Erythroblast (primary cell): Measurements from ENCODE around the gene TMEM269.
A peak's percentile ranks its signal among the peaks of the same experiment; 100 is the strongest.
"Not testable (repeated sequence)": the region's sequence is repeated elsewhere in the genome, so short reads cannot be mapped to it uniquely, and the experiment has no call there.

Experiments
- DNase-seq, 2 experiments: peaks; one replicate each; lab custom pipeline; 2025; lab: John Stamatoyannopoulos, UW
- GATA1 ChIP-seq: IDR thresholded peaks from 2 replicates; pipeline ENCODE4 v1.6.1; 2011; ENCODE audit warnings: low read depth, mild to moderate bottlenecking, control low read depth, low read length, moderate library complexity
- POLR2A ChIP-seq: IDR thresholded peaks from 2 replicates; pipeline ENCODE4 v1.6.1; 2011; ENCODE audit warnings: mild to moderate bottlenecking, low read length

The TMEM269 gene

DNA sequence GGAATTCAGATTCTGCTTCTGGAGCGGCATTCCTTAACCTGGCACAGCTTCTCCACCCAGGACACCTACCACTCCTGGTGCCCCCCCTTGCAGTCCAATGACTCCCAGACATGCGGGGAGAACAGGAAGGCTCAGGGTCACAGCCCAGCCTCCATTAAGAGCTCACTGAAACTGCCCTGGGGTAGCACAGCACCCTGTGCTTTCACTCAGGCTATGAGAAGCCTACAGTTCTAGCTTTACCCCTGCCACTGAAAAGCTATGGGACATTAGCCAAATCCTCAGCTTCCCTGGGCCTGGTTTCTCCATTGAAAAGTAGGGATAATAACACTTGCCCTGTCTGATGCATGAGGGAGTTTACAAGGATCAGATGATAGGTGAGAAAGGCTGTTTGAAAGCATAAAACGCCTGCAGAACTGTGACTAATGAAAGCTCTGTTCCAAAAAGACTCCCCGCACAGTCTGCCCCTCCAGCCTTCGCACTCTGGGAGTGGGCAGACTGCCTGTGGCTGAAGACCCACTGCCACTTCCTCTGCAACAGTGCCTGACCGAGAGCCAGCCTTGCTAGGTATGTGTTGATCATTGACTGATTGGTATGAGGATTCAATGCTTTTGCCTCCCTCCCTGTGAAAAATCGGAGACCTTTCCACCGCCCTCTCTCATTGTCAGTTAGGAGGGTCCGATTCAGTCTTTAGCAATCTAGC, 42.0 kb upstream of the TMEM269 start:
- TF ChIP-seq POLR2A: no peak
- TF ChIP-seq GATA1: no peak

DNA sequence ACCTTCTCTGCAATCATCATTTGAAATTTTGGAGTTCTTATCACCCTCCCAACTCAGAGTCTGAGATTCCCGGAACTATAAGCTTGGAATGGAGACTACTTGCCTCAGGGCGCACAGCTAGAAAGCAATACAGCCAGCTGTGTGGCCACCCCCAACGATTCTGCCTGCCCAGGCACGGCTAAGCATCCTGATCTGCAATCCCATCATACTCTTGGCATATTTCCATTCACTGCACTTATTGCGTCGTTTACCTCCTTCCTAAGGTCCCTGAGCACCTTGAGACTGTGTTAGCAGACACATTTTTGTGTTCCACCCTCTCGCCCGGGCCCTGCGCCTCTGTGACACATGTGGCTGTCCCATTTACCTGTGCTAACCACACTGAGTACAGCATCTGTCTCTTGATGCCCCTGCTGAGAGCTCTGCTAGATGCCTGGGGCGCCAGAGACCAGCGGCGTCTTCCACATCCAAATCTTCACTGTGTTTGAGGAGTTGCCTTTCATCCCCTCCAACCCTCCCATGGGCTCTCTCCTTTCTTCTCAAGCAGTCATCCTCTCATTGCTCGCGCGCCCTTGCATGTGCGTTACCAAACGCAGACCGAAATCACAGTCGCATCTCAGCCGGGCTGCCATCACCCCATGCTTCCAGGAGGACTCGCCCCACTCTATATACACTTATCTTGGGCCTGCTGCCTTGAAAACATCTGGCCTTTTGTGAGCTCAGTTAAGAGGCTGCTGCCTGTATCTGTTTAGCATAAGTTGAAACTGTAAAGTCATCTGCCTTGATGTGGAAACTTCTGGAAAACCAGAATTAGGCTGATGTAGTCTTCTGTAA, 41.3 kb upstream of the TMEM269 start:
- DNase-seq: no peak
- TF ChIP-seq GATA1: no peak

More for the DNA sequence above, 42.0 kb upstream of the TMEM269 start:
- no peak for DNase-seq

DNA sequence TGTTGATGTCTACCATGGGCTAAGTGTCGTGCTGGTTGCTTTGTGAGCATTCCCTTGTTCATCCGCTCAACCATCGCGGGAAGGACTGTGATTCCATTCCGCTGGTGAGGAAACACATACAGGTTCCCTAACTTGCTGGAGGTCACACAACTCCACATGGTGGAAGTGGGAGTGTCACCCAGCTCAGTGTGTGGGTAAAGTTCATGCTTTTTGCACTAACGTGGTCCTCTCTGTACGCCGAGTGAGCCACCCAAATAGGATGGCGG, 40.7 kb upstream of the TMEM269 start:
- TF ChIP-seq POLR2A (no peak), GATA1 (no peak)
- no peak for DNase-seq

DNA sequence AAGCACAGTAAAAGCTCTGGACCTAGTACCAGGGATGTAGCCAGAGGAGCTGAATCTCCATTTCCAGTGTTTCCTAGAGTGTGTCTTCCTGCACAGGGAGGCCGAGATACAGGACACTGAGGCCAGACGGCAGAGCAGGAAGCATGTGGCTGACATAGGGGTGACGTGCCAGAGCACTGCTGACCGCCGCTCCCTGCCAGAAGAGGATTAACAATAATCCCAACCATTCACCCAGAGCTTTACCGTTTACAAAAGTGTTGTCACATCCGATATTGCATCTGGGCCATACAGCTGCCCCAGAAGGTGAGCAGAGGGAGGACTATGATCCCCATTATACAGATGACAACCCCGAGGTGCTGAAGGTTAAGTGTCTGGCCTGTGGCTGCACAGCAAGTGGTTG, 38.9 kb upstream of the TMEM269 start:
- TF ChIP-seq POLR2A (no peak), GATA1 (no peak)
- no peak for DNase-seq

DNA sequence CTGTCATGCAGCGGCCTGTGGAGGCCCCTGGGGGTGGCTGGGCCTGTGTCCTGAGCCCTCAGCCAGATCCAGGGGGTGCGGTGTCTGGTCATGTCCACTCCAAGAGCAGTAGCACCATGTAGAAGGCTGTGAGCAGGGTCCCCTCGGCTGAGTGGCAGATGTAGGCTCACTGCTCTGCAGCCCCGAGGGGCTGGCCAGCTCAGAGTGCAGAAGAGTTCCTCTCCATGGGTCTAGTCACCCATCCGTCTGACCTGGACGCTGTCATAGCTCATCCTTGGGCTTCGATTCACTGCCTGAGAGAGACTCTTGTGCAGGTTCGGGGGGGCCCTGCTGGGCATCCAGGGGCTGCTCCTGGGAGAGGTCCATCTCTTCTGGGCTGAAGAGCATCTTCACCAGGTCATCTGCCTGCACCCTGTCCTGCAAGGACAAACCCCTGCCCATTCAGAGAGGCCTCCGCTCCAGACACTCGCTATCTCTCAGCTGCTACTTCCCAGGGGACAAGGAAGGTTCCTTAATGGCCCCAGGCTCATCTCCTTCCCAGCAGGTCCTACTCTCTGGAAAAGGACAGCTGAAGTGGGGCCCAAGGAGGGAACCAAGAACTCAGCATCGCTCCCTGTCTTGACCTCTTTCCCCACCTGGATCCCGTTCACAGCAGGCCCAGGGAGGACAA, 38.2 kb upstream of the TMEM269 start:
- no peak for DNase-seq
- TF ChIP-seq GATA1: no peak
- no peak for TF ChIP-seq POLR2A

DNA sequence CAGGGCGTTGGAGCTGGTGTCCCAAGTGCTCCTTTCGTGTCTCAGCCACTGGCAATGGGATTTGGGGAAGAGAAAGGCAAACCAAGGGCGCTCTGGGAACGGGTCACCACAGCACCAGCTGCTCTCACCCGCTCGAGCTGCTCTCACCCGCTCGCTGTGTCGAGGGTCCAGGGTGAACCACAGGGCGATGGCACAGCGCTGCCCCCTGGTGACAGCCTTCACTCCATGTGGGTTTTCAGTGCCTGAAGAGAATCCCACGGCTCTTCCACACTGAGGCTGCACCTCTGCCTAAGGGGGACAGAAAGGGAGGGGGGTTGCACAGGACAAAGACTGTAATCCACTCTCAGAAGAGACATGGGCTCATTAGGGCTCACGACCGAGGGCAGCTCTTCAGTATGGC, 37.7 kb upstream of the TMEM269 start:
- peak; percentile 26 to 62 for DNase-seq
- TF ChIP-seq POLR2A (no peak), GATA1 (no peak)

DNA sequence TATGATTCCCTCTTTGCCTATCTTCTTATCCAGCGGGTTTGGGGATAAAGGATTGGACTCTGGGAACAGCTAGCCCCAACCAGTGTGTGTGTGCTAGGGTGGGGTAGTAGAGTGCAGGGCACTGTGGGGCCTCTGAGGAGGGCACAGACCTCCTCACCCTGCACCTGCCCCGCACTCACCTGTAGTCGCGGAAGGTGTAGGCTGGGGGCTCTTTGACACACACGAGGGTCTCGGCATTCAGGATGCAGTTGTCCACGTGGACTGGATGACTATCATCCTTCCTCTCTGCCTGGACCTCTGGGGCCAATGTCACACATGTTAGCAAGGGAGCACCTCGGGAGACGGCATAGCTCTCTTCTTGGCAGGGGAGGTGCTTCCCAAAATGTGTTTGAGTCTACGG, 36.8 kb upstream of the TMEM269 start:
- no peak for DNase-seq
- TF ChIP-seq GATA1 (no peak), POLR2A (no peak)

DNA sequence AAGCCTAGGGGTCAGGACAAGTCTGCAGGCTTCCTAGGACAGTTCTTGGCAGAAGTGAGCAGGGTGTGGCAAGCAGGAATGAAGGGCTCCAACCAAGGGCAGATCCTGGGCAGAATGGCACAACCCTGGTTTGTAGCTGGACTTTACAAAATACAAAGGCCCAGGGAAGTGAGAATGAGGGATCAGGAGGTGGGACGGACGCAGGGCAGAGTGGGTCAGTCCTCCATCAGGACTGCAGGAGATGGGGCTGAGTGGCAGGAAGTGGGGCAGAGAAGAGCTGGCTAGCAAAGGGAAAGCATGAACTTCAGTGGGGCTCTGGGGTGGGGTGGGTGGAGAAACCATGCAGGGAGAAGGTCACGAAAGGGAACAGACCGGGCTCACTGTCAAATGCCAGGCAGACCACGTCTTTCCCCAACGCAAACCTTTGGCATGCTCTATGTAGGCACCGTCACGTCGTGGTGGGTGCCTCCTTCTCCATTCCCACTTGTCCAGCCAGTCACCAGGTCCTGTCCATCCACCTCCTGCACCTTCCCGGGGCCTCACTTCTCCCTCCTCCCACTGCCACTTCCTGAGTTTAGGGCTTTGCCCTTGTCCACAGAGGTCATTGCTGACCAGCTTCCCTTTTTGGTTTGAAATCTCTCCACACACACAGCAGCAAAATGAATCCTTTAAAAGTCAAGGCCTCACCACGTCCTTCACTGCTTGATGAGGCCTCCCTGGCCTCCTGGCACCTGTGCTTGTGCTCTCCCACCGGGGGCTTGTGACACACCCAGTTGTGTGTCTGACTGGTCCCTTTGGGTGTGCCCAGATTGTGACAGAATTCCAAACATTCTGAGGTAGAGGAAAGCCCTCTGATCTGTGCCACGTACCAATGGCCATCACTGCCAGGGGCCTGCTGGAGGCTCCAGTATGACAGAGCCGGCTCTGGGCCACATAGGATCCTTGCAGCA, 36.1 kb upstream of the TMEM269 start:
- no peak for TF ChIP-seq POLR2A
- no peak for TF ChIP-seq GATA1
- no peak for DNase-seq

DNA sequence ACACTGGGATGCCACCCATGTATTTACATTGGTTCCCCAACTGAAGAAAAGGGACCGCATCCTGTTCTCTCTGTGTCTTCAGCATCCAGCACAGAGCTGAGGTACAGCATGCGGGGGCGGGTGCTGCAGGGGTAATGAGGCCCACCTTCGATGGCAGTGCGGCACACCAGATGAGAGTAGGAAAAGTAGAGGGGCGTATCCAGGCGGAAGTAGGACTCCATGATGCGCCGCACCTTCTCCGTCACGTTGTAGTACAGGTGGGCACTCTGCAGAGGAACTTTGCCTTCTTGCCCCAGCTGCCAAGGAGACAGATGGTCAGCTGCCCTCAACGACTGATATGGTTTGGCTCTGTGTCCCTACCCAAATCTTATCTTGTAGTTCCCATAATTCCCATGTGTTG, 34.8 kb upstream of the TMEM269 start:
- DNase-seq: no peak
- no peak for TF ChIP-seq GATA1
- no peak for TF ChIP-seq POLR2A

DNA sequence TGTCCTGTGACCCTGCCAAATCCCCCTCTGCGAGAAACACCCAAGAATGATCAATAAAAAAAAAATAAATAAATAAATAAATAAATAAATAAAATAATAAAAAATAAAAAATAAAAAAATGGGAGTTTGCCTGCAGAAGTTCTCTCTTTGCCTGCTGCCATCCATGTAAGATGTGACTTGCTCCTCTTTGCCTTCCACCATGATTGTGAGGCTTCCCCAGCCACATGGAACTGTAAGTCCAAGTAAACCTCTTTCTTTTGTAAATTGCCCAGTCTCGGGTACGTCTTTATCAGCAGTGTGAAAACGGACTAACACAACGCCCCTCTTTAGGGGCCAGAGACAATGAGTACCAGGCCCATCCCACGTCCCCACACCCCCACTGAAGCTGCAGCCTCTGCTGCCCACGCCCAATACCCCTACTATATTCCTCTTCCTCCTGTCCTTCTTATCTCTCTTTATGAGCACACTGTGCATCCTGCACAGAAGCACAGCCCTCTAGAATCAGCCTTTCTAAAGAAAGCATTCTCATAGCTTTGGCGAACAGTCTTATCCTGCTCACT, 33.2 kb upstream of the TMEM269 start:
- DNase-seq: not testable (repeated sequence)

DNA sequence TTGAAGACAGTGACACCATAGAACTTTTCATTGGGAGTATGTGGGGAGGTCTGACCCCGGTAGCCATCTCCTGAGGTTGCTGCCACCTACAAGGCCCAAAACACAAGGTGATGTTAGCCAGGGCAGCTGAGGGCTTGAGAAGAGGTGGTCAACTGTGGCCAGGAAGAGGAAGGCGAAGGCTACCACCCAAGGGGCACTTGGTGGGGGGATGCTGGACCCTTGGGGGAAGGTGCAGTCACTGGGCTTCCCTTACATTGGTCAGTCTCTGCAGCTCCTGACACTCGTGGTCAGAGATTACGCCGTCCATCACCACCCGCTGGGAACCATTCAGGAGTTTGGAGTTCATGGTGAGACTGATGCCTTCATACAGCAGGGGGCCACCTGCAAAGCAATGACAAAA, 32.5 kb upstream of the TMEM269 start:
- TF ChIP-seq POLR2A: no peak
- no peak for TF ChIP-seq GATA1
- no peak for DNase-seq

DNA sequence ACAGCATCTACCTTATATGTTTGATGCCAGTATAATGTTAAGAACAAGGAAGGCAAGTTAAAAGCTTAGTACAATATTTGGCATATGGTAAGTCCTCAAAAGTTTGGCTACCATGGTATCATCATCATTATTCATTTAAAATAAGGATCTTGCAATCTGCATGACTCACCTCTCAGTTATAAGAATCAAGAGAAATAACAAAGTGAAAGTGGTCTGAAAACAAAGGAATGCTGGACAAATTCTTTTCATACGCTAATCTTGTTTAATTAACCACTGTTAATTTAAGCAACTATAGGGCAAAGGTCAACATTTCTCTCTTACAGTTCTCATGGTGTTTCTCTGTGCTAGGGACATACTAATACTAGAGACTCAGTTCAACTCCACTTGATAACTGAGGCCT, 31.7 kb upstream of the TMEM269 start:
- DNase-seq: no peak
- TF ChIP-seq POLR2A: no peak
